Astrocyte of the cerebellum (primary cell): ENCODE results near the gene CC2D2A.

ENCODE experiments used
- DNase-seq: peaks from one replicate; pipeline ENCODE4 v3.0.0-alpha.2; 2011; ENCODE audit warnings: low read depth
- H3K4me3 ChIP-seq: 2 replicates; pipeline ENCODE4 v1.5.1; 2011; ENCODE audit warnings: mild to moderate bottlenecking, low read depth, low read length, moderate library complexity
- in situ Hi-C: cut with HindIII; loops from 2 replicates; pipeline ENCODE4 v1.10.0; 2017; ENCODE audit warnings: low sequenced_read_pairs
- TF ChIP-seq, protein P1 (sequence below): IDR thresholded peaks from 2 replicates; pipeline ENCODE4 v1.5.1; 2012; ENCODE audit warnings: low read length, low read depth, moderate library complexity, mild to moderate bottlenecking; ENCODE audit errors: missing control alignments

The CC2D2A gene

DNA sequence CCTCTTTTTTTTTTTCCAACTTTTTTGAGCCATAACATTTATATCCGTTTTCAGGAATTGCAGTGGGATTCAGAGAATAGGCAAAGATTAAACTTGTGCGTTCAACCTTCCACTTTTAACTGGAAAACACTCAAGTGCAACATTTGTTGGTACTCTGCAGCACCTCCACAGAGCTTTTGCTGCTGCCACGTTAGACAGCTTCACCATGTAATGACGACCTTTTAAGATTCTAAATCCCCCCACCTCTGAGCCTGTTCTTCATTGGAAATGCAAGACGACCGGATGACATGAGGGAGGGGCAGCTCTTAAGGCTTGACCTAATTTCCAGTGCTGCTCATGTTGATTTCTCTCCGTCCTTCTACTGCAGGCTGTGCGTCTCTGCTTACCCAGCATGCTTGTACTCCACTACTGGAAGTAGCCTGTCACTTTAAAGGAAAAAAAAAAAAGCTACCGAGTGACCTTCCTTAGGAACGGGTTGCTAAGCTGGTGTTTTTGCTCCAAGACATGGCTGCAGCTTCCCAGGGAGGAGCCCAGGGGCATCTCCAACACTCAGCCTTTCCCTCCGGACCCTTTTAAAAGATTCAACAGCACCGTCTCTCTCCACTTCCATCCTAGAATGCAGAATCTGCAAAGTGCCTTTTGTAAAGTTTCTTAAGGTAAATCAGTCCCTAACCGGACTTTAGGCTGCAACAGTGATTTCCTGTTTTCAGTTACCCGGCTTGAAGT, at the start of gene CC2D2A:
Gene CC2D2A, plus strand, starts transcription at position 481 of the 726 bp plus-strand sequence. CDS start 6,051 bp downstream, outside the sequence.
- no peak for DNase-seq
- in situ Hi-C loops, result loop anchor here (25.0 kb wide), 1 partner anchor 232 kb away; no protein-coding TSS in a partner anchor
- TF ChIP-seq, protein P1, sequence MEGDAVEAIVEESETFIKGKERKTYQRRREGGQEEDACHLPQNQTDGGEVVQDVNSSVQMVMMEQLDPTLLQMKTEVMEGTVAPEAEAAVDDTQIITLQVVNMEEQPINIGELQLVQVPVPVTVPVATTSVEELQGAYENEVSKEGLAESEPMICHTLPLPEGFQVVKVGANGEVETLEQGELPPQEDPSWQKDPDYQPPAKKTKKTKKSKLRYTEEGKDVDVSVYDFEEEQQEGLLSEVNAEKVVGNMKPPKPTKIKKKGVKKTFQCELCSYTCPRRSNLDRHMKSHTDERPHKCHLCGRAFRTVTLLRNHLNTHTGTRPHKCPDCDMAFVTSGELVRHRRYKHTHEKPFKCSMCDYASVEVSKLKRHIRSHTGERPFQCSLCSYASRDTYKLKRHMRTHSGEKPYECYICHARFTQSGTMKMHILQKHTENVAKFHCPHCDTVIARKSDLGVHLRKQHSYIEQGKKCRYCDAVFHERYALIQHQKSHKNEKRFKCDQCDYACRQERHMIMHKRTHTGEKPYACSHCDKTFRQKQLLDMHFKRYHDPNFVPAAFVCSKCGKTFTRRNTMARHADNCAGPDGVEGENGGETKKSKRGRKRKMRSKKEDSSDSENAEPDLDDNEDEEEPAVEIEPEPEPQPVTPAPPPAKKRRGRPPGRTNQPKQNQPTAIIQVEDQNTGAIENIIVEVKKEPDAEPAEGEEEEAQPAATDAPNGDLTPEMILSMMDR, result no peak
- H3K4me3 ChIP-seq, result peak within 1 kb of the TSS; percentile 49

DNA sequence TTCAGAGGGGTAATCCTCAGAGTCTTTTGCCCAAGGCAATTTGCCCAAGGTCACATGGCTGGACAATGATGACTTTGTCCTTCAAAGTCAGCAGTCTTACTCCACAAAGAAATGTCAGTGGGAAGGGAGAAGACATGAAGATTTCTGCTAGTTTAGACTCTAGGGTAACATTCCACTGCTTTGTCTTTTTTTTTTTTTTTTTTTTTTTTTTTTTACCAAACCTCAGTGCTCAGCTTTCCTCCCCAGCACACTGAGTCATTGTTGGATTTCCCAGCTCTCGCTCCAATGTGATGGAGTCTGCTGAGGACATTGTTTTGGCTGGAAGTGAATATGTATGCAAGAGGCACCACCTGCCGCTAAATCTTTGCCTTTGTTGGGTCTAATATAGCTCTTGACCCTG, 49.0 kb upstream of the CC2D2A start:
- H3K4me3 ChIP-seq, result no peak overlapping the region
- TF ChIP-seq, protein P1, result no peak
- in situ Hi-C loops, result no loop called here
- peak; percentile 66 for DNase-seq

DNA sequence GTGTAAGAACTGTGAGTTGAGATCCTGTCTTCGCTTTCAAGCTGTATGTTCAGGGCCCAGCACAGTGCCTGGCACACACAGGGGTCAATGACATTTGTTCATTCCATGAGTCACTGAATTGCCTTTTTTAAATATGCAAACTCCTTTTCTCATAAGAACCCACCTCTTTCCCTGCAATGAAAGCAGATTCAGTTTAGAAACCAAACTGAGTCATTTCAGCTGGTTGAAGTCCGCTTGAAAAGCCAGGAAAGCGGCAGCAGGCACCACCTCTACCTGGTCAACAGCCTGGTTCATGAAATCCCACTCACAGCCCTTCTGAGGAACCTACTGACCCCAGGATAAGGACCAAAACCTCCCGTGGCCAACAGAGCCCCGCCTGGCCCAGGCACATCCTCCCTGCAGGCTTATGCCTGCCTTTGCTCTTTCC, 46.4 kb upstream of the CC2D2A start:
- in situ Hi-C loops, result no loop called here
- TF ChIP-seq, protein P1, result no peak
- no peak for DNase-seq
- no peak overlapping the region for H3K4me3 ChIP-seq

DNA sequence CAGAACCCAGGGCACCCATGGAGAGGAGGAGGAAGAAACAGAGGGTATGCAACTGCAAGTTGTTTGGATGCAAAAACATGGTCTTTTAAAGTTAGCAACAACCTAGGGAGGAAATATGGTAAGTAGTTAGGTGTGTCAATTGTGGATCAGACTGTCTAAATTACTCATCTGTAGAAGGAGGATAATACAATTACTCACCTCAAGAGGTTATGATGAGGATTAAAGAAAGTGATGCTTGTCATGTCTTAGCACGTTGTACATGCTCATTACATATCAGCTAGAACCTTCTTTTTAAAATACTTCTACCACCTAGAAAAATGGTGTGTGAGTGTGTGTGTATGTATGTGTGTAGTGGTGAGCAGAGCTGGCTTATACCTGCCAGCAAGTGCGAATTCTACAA, 44.2 kb upstream of the CC2D2A start:
- no peak overlapping the region for H3K4me3 ChIP-seq
- DNase-seq, result no peak
- in situ Hi-C loops, result no loop called here
- TF ChIP-seq, protein P1, result no peak

DNA sequence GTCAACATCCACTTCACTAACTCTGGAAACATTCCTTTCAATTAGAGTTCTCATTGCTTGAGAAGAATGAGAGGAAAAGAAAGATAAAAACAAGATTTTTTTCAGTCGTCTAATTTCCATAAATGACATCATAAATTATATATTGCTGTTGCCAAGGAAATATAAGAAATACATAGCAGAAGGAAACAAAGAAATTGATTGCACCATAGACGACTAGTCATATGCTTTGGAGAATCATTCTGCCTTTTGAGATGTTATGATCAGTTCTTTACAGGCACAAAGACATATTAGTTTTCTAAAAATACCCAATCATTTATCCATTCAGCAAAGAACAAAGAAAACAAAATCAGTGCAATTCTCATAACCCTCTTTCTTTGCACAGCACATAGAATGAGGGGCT, 42.5 kb upstream of the CC2D2A start:
- TF ChIP-seq, protein P1, result no peak
- in situ Hi-C loops, result no loop called here
- no peak for DNase-seq
- no peak overlapping the region for H3K4me3 ChIP-seq

DNA sequence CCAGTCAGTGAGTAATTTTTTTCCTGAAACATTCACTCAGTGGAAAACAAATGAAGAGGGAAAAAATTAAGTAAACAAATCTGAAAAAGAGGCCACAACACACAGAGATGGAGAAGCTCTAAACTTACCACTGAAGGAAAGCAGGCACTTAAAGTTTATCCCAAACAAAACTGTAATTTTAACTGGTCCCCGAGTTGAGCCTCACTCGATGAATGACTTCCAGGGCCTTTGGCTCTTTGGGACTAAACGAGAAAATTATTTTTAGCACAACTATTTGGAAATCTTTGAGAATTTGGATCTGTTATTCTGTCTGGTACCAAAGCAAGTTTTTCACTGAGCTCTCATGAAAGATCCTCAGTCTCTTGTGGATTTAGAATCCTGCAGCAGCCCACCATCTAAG, 42.0 kb upstream of the CC2D2A start, which contains the start of gene C1QTNF7:
Gene C1QTNF7, plus strand, starts transcription at position 333 of the 400 bp plus-strand sequence. CDS start 7,711 bp downstream, outside the sequence.
- no peak within 1 kb of the TSS for H3K4me3 ChIP-seq
- TF ChIP-seq, protein P1, result no peak

More for the DNA sequence above, 42.0 kb upstream of the CC2D2A start, which contains the start of gene C1QTNF7:
- in situ Hi-C loops, result no loop called here
- no peak for DNase-seq
